GM13976 (cell line): Measurements from ENCODE around the gene GALNT7.

ENCODE experiments used
- DNase-seq: peaks from one replicate; pipeline ENCODE4 v3.0.0; 2012; ENCODE audit warnings: low spot score
- CTCF ChIP-seq: IDR thresholded peaks from 2 replicates; pipeline ENCODE4 v1.5.1; 2012; ENCODE audit warnings: borderline replicate concordance, mild to moderate bottlenecking; ENCODE audit not compliant: insufficient read depth; ENCODE audit errors: extremely low read depth, missing control alignments, control extremely low read depth
- in situ Hi-C: fragments of 300-500 bp; cut with MboI; formaldehyde crosslinking; loops from one replicate; pipeline ENCODE4 v1.12.0; 2022; ENCODE audit warnings: low sequenced_read_pairs, mixed read lengths, inconsistent platforms; ENCODE audit not compliant: unreplicated experiment

GALNT7 gene

DNA sequence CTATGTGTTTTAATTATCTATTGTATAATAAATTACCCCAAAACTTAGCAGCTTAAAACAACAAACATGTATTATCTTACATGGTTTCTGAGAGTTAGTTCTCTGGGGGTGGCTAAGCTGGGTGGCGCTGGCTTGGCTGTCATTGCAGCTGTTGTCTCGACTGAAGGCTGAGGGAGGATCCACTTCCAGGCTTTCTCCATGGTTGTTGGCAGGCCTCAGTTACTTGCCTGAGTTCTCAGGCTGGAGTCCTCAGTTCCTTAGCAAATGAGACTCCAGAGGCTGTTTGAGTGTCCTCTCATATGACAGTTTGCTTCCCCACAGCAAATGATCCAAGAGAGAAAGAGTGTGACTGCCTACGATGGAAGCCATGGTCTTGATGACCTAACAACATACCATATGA, 23.5 kb upstream of the GALNT7 start:
- in situ Hi-C loops: no loop called here
- no peak for DNase-seq
- TF ChIP-seq CTCF: no peak

GRCh38 chr4:173146456-173146855, 22.2 kb upstream of the GALNT7 start:
- in situ Hi-C loops: no loop called here
- no peak for TF ChIP-seq CTCF
- no peak for DNase-seq

DNA sequence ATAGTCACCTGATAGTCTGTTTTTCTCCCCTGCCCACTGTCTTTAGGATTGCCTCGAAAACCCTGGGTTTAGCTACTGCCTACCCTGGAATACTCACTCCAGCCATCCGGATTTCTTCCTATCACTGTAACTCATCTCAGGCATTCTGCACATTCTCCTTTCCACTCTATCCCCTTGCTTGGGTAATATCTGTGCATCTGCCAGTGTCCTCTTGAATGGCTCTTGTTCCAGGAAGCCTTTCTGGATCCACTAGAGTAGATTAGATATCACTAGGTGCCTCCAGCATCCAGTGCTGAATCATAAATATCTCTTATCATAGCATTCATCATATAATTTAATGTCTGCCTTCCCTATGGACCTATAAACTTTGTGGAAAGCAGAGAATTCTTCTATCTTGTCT, 17.1 kb upstream of the GALNT7 start:
- no peak for TF ChIP-seq CTCF

GRCh38 chr4:173152104-173152503, 16.5 kb upstream of the GALNT7 start:
- TF ChIP-seq CTCF: no peak
- in situ Hi-C loops: no loop called here
- no peak for DNase-seq

More for the DNA sequence above, 17.1 kb upstream of the GALNT7 start:
- DNase-seq: no peak
- in situ Hi-C loops: no loop called here

- in situ Hi-C loops: no loop called here
- no peak for TF ChIP-seq CTCF
- DNase-seq: no peak
Observed at GRCh38 chr4:173153445-173153844, 15.2 kb upstream of the GALNT7 start.

DNA sequence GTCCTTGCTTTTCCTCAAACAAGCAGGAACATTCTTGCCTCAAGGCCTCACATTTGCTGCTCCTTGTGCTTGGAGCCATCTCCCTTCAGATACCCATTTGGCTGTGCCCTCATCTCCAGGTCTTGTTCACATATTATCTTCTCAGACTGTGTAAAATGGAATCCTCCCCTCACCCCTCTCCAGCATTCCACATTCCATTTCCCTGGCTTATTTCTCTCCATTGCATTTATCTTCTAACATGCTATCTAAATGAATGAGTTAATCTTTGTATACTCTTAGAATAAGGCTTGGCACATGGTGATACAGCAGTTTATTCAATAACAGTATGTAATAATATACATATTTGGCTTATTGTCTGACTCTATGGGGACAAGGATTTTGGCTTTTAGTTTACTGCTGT, 8.8 kb upstream of the GALNT7 start:
- DNase-seq: no peak
- in situ Hi-C loops: no loop called here
- no peak for TF ChIP-seq CTCF

- in situ Hi-C loops: no loop called here
- no peak for DNase-seq
- no peak for TF ChIP-seq CTCF
Observed at GRCh38 chr4:173160871-173161270, 7.7 kb upstream of the GALNT7 start.
